ENCODE data around the gene LVRN. TPM values are rescaled to one million over a fixed set of nuclear protein-coding genes. Genes with fewer than 3 reads are reported as not detected.
A peak's percentile ranks its signal among the peaks of the same experiment; 100 is the strongest.

LVRN gene
- total and polyA plus RNA-seq, 2 of the 13 experiments (the other 11 are each of a cell fraction or from before 2014, with no cell fraction given) = 0.09 to 0.20 TPM

DNA sequence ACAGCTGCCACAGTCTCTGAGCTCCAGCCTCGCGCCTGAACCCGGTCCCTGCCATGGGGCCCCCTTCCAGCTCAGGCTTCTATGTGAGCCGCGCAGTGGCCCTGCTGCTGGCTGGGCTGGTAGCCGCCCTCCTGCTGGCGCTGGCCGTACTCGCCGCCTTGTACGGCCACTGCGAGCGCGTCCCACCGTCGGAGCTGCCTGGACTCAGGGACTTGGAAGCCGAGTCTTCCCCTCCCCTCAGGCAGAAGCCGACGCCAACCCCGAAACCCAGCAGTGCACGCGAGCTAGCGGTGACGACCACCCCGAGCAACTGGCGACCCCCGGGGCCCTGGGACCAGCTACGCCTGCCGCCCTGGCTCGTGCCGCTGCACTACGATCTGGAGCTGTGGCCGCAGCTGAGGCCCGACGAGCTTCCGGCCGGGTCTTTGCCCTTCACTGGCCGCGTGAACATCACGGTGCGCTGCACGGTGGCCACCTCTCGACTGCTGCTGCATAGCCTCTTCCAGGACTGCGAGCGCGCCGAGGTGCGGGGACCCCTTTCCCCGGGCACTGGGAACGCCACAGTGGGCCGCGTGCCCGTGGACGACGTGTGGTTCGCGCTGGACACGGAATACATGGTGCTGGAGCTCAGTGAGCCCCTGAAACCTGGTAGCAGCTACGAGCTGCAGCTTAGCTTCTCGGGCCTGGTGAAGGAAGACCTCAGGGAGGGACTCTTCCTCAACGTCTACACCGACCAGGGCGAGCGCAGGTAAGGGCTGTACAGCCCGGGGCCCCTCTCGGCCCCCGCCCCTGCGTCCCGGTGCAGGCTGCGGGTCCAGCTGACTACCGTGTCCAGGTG, 509 bp downstream of the LVRN start (continued):
- TF ChIP-seq ZNF776 (CRISPR knock-in tag; IDR thresholded peaks at IDR 0.05) (no peak), ZNF143 (CRISPR knock-in tag; IDR thresholded peaks at IDR 0.05) (no peak), TCF7 (IDR thresholded peaks at IDR 0.05; ENCODE audit: low read depth) (no peak), ZNF841 (CRISPR knock-in tag; IDR thresholded peaks at IDR 0.05; ENCODE audit: borderline replicate concordance) (no peak), ZNF496 (CRISPR knock-in tag; IDR thresholded peaks at IDR 0.05; ENCODE audit: insufficient replicate concordance) (no peak), EEA1 (CRISPR knock-in tag; IDR thresholded peaks at IDR 0.05; ENCODE audit: borderline replicate concordance) (no peak), KMT2B (CRISPR knock-in tag; IDR thresholded peaks at IDR 0.05) (no peak), HNRNPH1 (optimal IDR thresholded peaks at IDR 0.05; ENCODE audit: low read depth, low read length) (no peak), PRMT3 (CRISPR knock-in tag; IDR thresholded peaks at IDR 0.05; ENCODE audit: borderline replicate concordance, low read depth) (no peak), ZMYM2 (CRISPR knock-in tag; IDR thresholded peaks at IDR 0.05) (no peak), ZEB1 (IDR thresholded peaks at IDR 0.05; ENCODE audit: insufficient replicate concordance, low read depth) (no peak), EZH2 (conservative IDR thresholded peaks at IDR 0.05; ENCODE audit: low read depth, low read length) (0 out of 2 replicates have a peak, but pooled peaks have one; percentile 66)
- TF ChIP-seq, protein P1, sequence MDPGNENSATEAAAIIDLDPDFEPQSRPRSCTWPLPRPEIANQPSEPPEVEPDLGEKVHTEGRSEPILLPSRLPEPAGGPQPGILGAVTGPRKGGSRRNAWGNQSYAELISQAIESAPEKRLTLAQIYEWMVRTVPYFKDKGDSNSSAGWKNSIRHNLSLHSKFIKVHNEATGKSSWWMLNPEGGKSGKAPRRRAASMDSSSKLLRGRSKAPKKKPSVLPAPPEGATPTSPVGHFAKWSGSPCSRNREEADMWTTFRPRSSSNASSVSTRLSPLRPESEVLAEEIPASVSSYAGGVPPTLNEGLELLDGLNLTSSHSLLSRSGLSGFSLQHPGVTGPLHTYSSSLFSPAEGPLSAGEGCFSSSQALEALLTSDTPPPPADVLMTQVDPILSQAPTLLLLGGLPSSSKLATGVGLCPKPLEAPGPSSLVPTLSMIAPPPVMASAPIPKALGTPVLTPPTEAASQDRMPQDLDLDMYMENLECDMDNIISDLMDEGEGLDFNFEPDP (CRISPR knock-in tag; conservative IDR thresholded peaks at IDR 0.05) = no peak
- TF ChIP-seq, protein P2, sequence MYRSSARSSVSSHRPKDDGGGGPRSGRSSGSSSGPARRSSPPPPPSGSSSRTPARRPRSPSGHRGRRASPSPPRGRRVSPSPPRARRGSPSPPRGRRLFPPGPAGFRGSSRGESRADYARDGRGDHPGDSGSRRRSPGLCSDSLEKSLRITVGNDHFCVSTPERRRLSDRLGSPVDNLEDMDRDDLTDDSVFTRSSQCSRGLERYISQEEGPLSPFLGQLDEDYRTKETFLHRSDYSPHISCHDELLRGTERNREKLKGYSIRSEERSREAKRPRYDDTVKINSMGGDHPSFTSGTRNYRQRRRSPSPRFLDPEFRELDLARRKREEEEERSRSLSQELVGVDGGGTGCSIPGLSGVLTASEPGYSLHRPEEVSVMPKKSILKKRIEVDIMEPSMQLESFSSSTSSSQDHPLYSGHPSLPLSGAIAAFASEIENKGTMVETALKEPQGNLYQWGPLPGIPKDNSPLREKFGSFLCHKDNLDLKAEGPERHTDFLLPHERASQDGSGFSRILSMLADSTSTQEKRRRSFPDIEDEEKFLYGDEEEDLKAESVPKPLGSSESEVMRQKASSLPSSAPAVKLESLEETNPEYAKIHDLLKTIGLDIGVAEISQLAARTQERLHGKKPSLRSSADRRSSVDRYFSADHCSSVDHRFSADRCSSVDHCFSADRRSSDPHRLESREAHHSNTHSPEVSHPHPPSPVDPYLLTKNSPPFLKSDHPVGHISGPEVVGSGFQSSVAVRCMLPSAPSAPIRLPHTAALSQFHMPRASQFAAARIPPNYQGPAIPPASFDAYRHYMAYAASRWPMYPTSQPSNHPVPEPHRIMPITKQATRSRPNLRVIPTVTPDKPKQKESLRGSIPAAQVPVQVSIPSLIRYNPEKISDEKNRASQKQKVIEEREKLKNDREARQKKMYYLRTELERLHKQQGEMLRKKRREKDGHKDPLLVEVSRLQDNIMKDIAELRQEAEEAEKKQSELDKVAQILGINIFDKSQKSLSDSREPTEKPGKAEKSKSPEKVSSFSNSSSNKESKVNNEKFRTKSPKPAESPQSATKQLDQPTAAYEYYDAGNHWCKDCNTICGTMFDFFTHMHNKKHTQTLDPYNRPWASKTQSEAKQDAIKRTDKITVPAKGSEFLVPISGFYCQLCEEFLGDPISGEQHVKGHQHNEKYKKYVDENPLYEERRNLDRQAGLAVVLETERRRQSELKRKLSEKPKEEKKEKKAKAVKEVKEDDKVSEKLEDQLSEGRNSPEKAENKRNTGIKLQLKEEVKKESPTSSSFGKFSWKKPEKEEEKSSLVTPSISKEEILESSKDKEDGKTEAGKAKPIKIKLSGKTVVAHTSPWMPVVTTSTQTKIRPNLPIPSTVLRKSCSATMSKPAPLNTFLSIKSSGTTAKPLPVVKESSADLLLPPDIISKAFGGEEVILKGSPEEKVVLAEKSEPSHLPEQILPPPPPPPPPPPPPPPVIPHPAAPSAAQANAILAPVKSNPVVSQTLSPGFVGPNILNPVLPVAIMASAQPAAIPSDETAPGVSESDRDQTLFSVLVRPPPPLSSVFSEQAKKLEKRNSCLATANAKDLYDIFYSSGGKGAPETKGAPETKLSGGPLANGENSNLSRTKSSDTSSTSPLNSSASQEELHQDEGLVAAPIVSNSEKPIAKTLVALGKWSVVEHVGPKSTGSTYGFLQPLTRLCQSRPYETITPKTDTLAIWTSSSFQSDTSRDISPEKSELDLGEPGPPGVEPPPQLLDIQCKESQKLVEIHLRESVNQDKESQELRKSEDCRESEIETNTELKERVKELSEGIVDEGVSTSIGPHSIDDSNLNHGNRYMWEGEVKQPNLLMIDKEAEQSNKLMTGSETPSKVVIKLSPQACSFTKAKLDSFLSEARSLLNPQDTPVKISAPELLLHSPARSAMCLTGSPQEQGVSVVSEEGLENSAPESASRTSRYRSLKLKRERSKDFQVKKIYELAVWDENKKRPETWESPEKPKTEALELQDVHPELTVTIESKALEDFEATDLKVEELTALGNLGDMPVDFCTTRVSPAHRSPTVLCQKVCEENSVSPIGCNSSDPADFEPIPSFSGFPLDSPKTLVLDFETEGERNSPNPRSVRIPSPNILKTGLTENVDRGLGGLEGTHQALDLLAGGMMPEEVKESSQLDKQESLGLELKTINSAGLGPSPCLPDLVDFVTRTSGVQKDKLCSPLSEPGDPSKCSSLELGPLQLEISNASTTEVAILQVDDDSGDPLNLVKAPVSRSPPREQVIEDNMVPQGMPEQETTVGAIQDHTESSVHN (CRISPR knock-in tag; IDR thresholded peaks at IDR 0.05) = no peak
- TF ChIP-seq, protein P3, sequence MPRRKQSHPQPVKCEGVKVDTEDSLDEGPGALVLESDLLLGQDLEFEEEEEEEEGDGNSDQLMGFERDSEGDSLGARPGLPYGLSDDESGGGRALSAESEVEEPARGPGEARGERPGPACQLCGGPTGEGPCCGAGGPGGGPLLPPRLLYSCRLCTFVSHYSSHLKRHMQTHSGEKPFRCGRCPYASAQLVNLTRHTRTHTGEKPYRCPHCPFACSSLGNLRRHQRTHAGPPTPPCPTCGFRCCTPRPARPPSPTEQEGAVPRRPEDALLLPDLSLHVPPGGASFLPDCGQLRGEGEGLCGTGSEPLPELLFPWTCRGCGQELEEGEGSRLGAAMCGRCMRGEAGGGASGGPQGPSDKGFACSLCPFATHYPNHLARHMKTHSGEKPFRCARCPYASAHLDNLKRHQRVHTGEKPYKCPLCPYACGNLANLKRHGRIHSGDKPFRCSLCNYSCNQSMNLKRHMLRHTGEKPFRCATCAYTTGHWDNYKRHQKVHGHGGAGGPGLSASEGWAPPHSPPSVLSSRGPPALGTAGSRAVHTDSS (CRISPR knock-in tag; conservative IDR thresholded peaks at IDR 0.05) = no peak
- TF ChIP-seq, protein P4, sequence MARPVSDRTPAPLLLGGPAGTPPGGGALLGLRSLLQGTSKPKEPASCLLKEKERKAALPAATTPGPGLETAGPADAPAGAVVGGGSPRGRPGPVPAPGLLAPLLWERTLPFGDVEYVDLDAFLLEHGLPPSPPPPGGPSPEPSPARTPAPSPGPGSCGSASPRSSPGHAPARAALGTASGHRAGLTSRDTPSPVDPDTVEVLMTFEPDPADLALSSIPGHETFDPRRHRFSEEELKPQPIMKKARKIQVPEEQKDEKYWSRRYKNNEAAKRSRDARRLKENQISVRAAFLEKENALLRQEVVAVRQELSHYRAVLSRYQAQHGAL (CRISPR knock-in tag; IDR thresholded peaks at IDR 0.05; ENCODE audit: not compliant biosample characterization) = no peak
